Calu3 (cell line): ENCODE data around the gene EIF2B2. TPM values are rescaled to one million over a fixed set of nuclear protein-coding genes. Genes with fewer than 3 reads are reported as not detected.

Experiments
- BruUV-seq: library from RNA; stranded (reverse); fragments of 400-500 nt; replicated peaks from 2 replicates; lab custom pipeline; 2021; lab: Mats Ljungman, UMichigan
- CTCF ChIA-PET: fragments of 300-600 bp; sonication (Branson Sonifier 250); formaldehyde crosslinking; loops from one replicate; lab custom pipeline; 2022; ENCODE audit warnings: antibody characterized with exemption; lab: Charles Lee
- DNase-seq: peaks from one replicate; pipeline ENCODE4 v3.0.0; 2022
- H3K27ac Mint-ChIP-seq: one replicate; pipeline ENCODE4 v1.8.0; 2022; ENCODE audit warnings: mixed read lengths; ENCODE audit not compliant: unreplicated experiment
- H3K27me3 Mint-ChIP-seq: one replicate; pipeline ENCODE4 v1.8.0; 2022; ENCODE audit warnings: mixed read lengths; ENCODE audit not compliant: unreplicated experiment
- H3K36me3 Mint-ChIP-seq: one replicate; pipeline ENCODE4 v1.8.0; 2022; ENCODE audit warnings: mild to moderate bottlenecking, moderate library complexity, mixed read lengths; ENCODE audit not compliant: insufficient read depth, unreplicated experiment
- H3K4me1 Mint-ChIP-seq: one replicate; pipeline ENCODE4 v1.8.0; 2022; ENCODE audit warnings: mild to moderate bottlenecking, low read depth, mixed read lengths; ENCODE audit not compliant: unreplicated experiment
- H3K4me3 Mint-ChIP-seq: one replicate; pipeline ENCODE4 v1.8.0; 2022; ENCODE audit warnings: mild to moderate bottlenecking, low read depth, moderate library complexity, mixed read lengths; ENCODE audit not compliant: unreplicated experiment
- H3K9me3 Mint-ChIP-seq: one replicate; pipeline ENCODE4 v1.8.0; 2022; ENCODE audit warnings: low read depth, mixed read lengths; ENCODE audit not compliant: unreplicated experiment
- CTCF ChIP-seq: fragments of 200-600 bp; IDR thresholded peaks from one replicate; pipeline ENCODE4 v1.8.0; 2022; ENCODE audit warnings: antibody characterized with exemption; ENCODE audit not compliant: unreplicated experiment
- intact Hi-C: fragments of 100-400 bp; cut with micrococcal nuclease; formaldehyde crosslinking; loops from one replicate; pipeline ENCODE4 v1.10.0; 2022; ENCODE audit not compliant: unreplicated experiment
- total RNA-seq: library from RNA; stranded (reverse); gene quantifications from 2 replicates; pipeline ENCODE4 v1.2.3, GENCODE V29; 2022

The EIF2B2 gene
- total RNA-seq, 1 experiment from 2014 or later: 41.2 TPM

GRCh38 chr14:75001899-75002298, 822 bp upstream of the EIF2B2 start:
- H3K4me3 Mint-ChIP-seq: peak overlapping the region; percentile 85
- DNase-seq: no peak
- intact Hi-C loops: loop anchor here (1.0 to 5.0 kb wide), 2 partner anchors 60 to 88 kb away; no protein-coding TSS in a partner anchor
- peak overlapping the region; percentile 77 for H3K27ac Mint-ChIP-seq
- peaks cover 30% of the 10 kb centered on the region for H3K36me3 Mint-ChIP-seq
- no peaks in the 10 kb centered on the region for H3K9me3 Mint-ChIP-seq
- TF ChIP-seq CTCF: no peak
- BruUV-seq: no TSS peak
- peaks cover 28% of the 10 kb centered on the region for H3K4me1 Mint-ChIP-seq
- H3K27me3 Mint-ChIP-seq: no peaks in the 10 kb centered on the region
- CTCF ChIA-PET: interaction anchor here (2.0 kb wide), 1 partner anchor 56 kb away, joined by 12 read pairs; no protein-coding TSS in a partner anchor

GRCh38 chr14:75003250-75004027, 718 bp downstream of the EIF2B2 start:
- peaks cover 43% of the 10 kb centered on the region for H3K36me3 Mint-ChIP-seq
- intact Hi-C loops: loop anchor here (5.0 kb wide), 1 partner anchor 61 kb away; no protein-coding TSS in a partner anchor
- no peak for TF ChIP-seq CTCF
- H3K27me3 Mint-ChIP-seq: no peaks in the 10 kb centered on the region
- CTCF ChIA-PET: interaction anchor here (0.5 to 2.0 kb wide), 5 partner anchors 15 to 656 kb away, joined by 3 to 12 read pairs (median 4); partner anchors contain the start of gene RPS6KL1
- no TSS peak for BruUV-seq
- H3K4me1 Mint-ChIP-seq: peaks cover 28% of the 10 kb centered on the region
- H3K27ac Mint-ChIP-seq: peak overlapping the region; percentile 77
- H3K4me3 Mint-ChIP-seq: peak overlapping the region; percentile 85
- H3K9me3 Mint-ChIP-seq: no peaks in the 10 kb centered on the region
- no peak for DNase-seq

- H3K27ac Mint-ChIP-seq: no peak overlapping the region
- H3K36me3 Mint-ChIP-seq: peaks cover 45% of the 10 kb centered on the region
- no peaks in the 10 kb centered on the region for H3K9me3 Mint-ChIP-seq
- no TSS peak for BruUV-seq
- no peak for TF ChIP-seq CTCF
- no peak overlapping the region for H3K4me3 Mint-ChIP-seq
- CTCF ChIA-PET: no interaction called here
- no peaks in the 10 kb centered on the region for H3K27me3 Mint-ChIP-seq
- intact Hi-C loops: no loop called here
- H3K4me1 Mint-ChIP-seq: peaks cover 28% of the 10 kb centered on the region
- DNase-seq: no peak
Observed at GRCh38 chr14:75005357-75005756, 2.6 kb downstream of the EIF2B2 start.

GRCh38 chr14:75009176-75009575, 6.5 kb downstream of the EIF2B2 start:
- BruUV-seq: no TSS peak
- no peak overlapping the region for H3K4me3 Mint-ChIP-seq
- peaks cover 25% of the 10 kb centered on the region for H3K36me3 Mint-ChIP-seq
- H3K9me3 Mint-ChIP-seq: no peaks in the 10 kb centered on the region
- intact Hi-C loops: no loop called here
- CTCF ChIA-PET: no interaction called here
- no peak for TF ChIP-seq CTCF
- no peaks in the 10 kb centered on the region for H3K27me3 Mint-ChIP-seq
- no peak for DNase-seq
- H3K4me1 Mint-ChIP-seq: peaks cover 12% of the 10 kb centered on the region
- H3K27ac Mint-ChIP-seq: no peak overlapping the region
